Measurements from ENCODE around the gene ERRFI1. TPM values are rescaled to one million over a fixed set of nuclear protein-coding genes. Genes with fewer than 3 reads are reported as not detected.

Gene ERRFI1
- total RNA-seq, 2 donors from 2014 or later, result 101 to 158 TPM

DNA sequence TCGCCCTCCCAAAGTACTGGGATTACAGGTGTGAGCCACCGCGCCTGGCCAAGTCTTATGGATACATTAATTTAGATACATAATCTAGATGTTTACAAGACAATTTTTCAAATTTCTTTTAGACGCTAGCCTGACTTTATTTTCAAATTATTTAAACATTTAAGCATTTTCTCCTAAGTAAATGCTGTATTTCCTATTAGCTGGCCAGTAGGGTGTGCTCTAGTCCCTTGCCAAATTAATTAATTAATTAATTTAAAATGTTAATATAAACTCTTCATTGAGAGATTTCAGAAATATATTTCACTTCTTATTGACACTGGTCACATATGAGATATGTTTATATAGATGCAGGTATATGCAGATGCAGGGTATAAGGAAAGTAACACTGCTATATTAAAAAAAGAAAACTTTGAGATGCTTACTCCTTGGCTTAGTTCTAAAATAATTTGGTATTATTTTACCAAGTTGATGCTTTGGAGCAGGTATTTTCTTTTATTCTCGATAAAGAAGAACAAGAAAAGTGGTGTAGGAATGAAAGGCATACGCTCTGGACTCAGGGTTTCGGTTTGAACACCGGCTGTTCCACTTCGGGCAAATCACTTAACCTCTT is 5.2 kb upstream of the ERRFI1 start:
- H3K4me3 ChIP-seq, result no peak overlapping the region
- DNase-seq (ENCODE audit: low spot score) (no peak), ATAC-seq (ENCODE audit: insufficient number of reproducible peaks, low FRiP score, low read depth) (no peak)
- H3K9me3 ChIP-seq, result no peaks in the 10 kb centered on the region
- no peak overlapping the region for H3K27ac ChIP-seq
- peaks cover 3 to 29% of the 10 kb centered on the region in 2 donors for H3K4me1 ChIP-seq (ENCODE audit: control insufficient read depth in 1 of 2, low read depth in 2 of 2)
- H3K27me3 ChIP-seq (replicated peaks; ENCODE audit: insufficient read depth), result no peaks in the 10 kb centered on the region
- no peaks in the 10 kb centered on the region for H3K36me3 ChIP-seq
- TF ChIP-seq, protein P1, sequence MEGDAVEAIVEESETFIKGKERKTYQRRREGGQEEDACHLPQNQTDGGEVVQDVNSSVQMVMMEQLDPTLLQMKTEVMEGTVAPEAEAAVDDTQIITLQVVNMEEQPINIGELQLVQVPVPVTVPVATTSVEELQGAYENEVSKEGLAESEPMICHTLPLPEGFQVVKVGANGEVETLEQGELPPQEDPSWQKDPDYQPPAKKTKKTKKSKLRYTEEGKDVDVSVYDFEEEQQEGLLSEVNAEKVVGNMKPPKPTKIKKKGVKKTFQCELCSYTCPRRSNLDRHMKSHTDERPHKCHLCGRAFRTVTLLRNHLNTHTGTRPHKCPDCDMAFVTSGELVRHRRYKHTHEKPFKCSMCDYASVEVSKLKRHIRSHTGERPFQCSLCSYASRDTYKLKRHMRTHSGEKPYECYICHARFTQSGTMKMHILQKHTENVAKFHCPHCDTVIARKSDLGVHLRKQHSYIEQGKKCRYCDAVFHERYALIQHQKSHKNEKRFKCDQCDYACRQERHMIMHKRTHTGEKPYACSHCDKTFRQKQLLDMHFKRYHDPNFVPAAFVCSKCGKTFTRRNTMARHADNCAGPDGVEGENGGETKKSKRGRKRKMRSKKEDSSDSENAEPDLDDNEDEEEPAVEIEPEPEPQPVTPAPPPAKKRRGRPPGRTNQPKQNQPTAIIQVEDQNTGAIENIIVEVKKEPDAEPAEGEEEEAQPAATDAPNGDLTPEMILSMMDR (IDR thresholded peaks at IDR 0.05), result peak; percentile 75

DNA sequence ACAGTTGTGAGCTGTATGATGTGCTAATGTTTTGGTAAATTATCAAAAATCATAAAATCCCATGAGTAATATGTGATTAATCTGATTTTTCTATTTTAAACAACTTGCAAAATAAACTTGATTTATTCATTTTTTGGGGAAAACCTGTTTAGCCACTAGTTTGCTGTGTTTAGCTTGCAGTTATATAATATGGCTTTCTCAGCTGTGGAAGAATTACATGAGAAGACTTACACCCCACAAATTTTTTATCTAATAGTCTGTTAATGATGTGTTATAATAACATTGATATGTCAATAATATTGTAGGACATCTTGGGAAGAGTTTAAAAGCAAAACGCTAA is 2.4 kb upstream of the ERRFI1 start:
- H3K9me3 ChIP-seq, result no peaks in the 10 kb centered on the region
- H3K36me3 ChIP-seq, result no peaks in the 10 kb centered on the region
- DNase-seq (ENCODE audit: low spot score) (no peak), ATAC-seq (ENCODE audit: insufficient number of reproducible peaks, low FRiP score, low read depth) (no peak)
- peaks cover 3 to 41% of the 10 kb centered on the region in 2 donors for H3K4me1 ChIP-seq (ENCODE audit: control insufficient read depth in 1 of 2, low read depth in 2 of 2)
- TF ChIP-seq, protein P1 (IDR thresholded peaks at IDR 0.05), result no peak
- no peaks in the 10 kb centered on the region for H3K27me3 ChIP-seq (replicated peaks; ENCODE audit: insufficient read depth)
- H3K27ac ChIP-seq, result peak overlapping the region; percentile 96 to 98
- H3K4me3 ChIP-seq, result no peak overlapping the region

DNA sequence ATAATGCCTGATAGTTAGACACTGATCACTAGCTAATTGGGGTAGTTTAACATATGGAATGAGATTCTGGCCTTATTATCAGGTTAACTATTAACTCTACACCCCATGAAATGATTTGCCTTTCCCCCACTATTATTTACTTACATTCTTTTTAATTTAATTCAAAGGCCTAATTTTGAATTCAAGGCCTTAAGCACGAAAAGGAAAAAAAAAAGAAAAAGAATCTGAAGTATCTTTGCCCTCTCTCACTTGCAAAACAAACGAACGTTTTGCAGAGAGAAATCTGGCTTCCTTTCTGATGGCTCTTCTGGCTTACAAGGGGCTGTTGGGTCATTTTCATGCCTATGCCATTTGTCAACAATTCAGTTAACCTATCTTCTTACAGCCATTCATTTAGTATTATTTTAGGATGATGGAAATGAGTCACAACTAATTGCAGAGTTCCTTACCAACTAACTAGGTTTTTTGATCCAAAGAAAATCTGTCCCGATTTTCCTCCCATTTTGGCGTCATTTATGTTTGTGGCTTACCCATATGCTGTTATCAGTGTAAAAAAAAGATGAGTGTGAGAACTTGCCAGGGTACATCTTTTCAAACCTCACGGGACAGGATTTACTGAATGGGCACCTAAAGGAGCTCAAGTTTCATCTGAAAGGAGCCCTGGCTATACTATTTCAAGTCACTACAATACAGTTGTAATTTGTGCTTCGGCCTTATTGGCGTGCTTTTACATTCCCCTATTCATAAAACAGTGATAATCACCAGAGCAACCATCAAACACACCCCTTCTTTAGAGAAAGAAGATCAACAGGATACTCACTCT is 1.9 kb upstream of the ERRFI1 start:
- no peaks in the 10 kb centered on the region for H3K36me3 ChIP-seq
- no peaks in the 10 kb centered on the region for H3K9me3 ChIP-seq
- H3K27ac ChIP-seq, result peak overlapping the region; percentile 96 to 98
- peak overlapping the region; percentile 86 for H3K4me3 ChIP-seq
- H3K4me1 ChIP-seq (ENCODE audit: control insufficient read depth in 1 of 2, low read depth in 2 of 2), result peaks cover 3 to 47% of the 10 kb centered on the region in 2 donors
- DNase-seq (ENCODE audit: low spot score) (no peak), ATAC-seq (ENCODE audit: insufficient number of reproducible peaks, low FRiP score, low read depth) (no peak)
- TF ChIP-seq, protein P1 (IDR thresholded peaks at IDR 0.05), result no peak
- H3K27me3 ChIP-seq (replicated peaks; ENCODE audit: insufficient read depth), result no peaks in the 10 kb centered on the region

DNA sequence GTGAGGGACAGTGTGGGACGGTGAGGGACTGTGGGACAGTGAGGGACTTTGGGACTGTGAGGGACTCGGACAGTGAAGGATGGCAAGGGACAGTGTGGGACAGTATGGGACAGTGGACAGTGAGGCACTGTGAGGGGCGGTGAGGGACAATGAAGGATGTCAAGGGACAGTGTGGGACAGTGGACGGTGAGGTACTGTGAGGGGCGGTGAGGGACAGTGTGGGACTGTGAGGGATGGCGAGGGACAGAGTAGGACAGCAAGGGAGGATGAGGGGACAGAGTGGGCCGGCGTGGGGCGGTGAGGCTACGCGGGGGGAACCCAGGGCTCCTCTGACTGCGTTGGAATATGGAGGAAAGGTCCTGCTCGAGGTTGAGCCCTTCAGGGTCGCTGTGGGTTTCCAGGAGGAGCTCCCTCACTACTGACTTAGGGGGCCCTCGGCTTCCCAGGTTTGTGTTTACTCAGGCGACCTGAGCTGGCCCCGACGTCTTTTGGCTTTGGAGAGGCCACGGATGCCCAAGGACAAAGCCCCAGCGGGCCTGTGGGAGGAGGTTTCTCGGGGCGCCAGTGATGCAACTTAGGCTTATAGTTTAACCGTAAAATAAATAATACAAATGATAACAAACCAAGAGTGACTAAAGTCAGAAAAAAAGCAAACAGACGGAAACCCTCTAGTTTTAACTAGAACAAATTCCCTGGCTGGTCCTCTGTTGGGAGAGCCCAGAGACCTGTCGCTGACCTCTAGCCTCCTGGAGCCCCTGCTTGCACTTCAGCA is 1.1 kb upstream of the ERRFI1 start:
- peak; percentile 11 for ATAC-seq (ENCODE audit: insufficient number of reproducible peaks, low FRiP score, low read depth)
- TF ChIP-seq, protein P1 (IDR thresholded peaks at IDR 0.05), result no peak
- Histone ChIP-seq H3K27me3 (replicated peaks; ENCODE audit: insufficient read depth) (no peaks in the 10 kb centered on the region), H3K4me3 (peak overlapping the region; percentile 86), H3K36me3 (no peaks in the 10 kb centered on the region), H3K27ac (peak overlapping the region; percentile 96 to 98), H3K4me1 (ENCODE audit: control insufficient read depth in 1 of 2, low read depth in 2 of 2) (peaks cover 5 to 55% of the 10 kb centered on the region in 2 donors), H3K9me3 (no peaks in the 10 kb centered on the region)
- no peak for DNase-seq (ENCODE audit: low spot score)

DNA sequence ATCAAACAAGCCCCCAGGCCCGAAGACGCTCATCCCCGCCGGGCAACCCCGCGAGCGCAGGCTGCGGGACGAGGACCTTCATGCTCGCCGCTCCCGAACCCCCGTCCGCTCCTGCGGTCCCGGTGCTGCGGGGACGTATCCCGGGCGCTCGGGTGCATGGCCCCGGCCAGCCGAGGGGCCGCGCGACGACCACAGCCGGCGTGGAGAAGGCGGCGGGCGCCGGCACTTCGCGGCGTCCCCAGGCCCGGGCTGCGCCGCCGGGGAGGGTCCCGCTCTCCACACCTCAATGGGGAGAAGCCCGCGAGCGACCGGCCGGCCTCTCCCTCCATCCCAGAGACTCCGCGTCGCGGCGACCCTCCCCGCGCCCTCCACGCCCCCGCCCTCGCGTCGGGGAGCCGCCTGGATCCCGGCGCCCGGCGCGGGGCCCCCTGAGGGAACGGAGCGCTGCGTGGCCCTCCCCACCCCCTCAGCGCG is 401 bp downstream of the ERRFI1 start:
- H3K27ac ChIP-seq, result peak overlapping the region; percentile 96 to 98
- TF ChIP-seq, protein P1 (IDR thresholded peaks at IDR 0.05), result no peak
- no peak for DNase-seq (ENCODE audit: low spot score)
- H3K9me3 ChIP-seq, result no peaks in the 10 kb centered on the region
- H3K36me3 ChIP-seq, result no peaks in the 10 kb centered on the region
- peak overlapping the region; percentile 86 for H3K4me3 ChIP-seq
- peaks cover 10 to 66% of the 10 kb centered on the region in 2 donors for H3K4me1 ChIP-seq (ENCODE audit: control insufficient read depth in 1 of 2, low read depth in 2 of 2)
- no peaks in the 10 kb centered on the region for H3K27me3 ChIP-seq (replicated peaks; ENCODE audit: insufficient read depth)
- ATAC-seq (ENCODE audit: insufficient number of reproducible peaks, low FRiP score, low read depth), result no peak

Measured in thoracic aorta (tissue), 2 donors.